ENCODE results near the gene EGLN3. TPM values are rescaled to one million over a fixed set of nuclear protein-coding genes. Genes with fewer than 3 reads are reported as not detected.

Gene EGLN3
- polyA plus RNA-seq, 2 of the 4 experiments (the other 2 are of a cell fraction): 3.5 to 15.4 TPM

GRCh38 chr14:33948869-33949408 lies 1.9 kb downstream of the EGLN3 start:
- DNase-seq (ENCODE audit: low read depth in 1 of 2, low spot score in 1 of 2) (no peak), FAIRE-seq (no peak), ATAC-seq (no peak)
- WGBS (ENCODE audit: missing lambda C conversion rate): 90% methylated on average over 9 of the region's 9 CpGs
- no peak overlapping the region for H3K27ac ChIP-seq
- peaks cover 8% of the 10 kb centered on the region for H3K4me1 ChIP-seq
- no peaks in the 10 kb centered on the region for H3K9me3 ChIP-seq
- CTCF ChIA-PET: no interaction called here
- TF ChIP-seq, protein P1, sequence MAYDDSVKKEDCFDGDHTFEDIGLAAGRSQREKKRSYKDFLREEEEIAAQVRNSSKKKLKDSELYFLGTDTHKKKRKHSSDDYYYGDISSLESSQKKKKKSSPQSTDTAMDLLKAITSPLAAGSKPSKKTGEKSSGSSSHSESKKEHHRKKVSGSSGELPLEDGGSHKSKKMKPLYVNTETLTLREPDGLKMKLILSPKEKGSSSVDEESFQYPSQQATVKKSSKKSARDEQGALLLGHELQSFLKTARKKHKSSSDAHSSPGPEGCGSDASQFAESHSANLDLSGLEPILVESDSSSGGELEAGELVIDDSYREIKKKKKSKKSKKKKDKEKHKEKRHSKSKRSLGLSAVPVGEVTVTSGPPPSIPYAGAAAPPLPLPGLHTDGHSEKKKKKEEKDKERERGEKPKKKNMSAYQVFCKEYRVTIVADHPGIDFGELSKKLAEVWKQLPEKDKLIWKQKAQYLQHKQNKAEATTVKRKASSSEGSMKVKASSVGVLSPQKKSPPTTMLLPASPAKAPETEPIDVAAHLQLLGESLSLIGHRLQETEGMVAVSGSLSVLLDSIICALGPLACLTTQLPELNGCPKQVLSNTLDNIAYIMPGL (CRISPR knock-in tag; IDR thresholded peaks at IDR 0.05; ENCODE audit: borderline replicate concordance): no peak
- TF ChIP-seq RNF2 (IDR thresholded peaks at IDR 0.05; ENCODE audit: borderline replicate concordance, low read depth) (no peak), NR3C1 (IDR thresholded peaks at IDR 0.05) (no peak), KDM1A (IDR thresholded peaks at IDR 0.05; ENCODE audit: low read depth) (no peak), POLR2AphosphoS2 (conservative IDR thresholded peaks at IDR 0.05; ENCODE audit: low read length) (no peak), USF2 (IDR thresholded peaks at IDR 0.05) (no peak), NPAS2 (CRISPR knock-in tag; IDR thresholded peaks at IDR 0.05; ENCODE audit: borderline replicate concordance) (no peak), PHF8 (IDR thresholded peaks at IDR 0.05; ENCODE audit: borderline replicate concordance, low read depth) (no peak), RCOR1 (IDR thresholded peaks at IDR 0.05; ENCODE audit: low read depth, low read length) (no peak), GATA3 (IDR thresholded peaks at IDR 0.05; ENCODE audit: borderline replicate concordance) (no peak)
- TF ChIP-seq, protein P2, sequence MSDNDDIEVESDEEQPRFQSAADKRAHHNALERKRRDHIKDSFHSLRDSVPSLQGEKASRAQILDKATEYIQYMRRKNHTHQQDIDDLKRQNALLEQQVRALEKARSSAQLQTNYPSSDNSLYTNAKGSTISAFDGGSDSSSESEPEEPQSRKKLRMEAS (IDR thresholded peaks at IDR 0.05): no peak
- no peak overlapping the region for H3K4me3 ChIP-seq
- POLR2A ChIA-PET: no interaction called here
- H3K4me2 ChIP-seq: peak overlapping the region; percentile 87; the same call in 1 of the 3 replicates

- DNase-seq (ENCODE audit: low read depth in 1 of 2, low spot score in 1 of 2) (no peak), FAIRE-seq (no peak), ATAC-seq (no peak)
- Histone ChIP-seq H3K4me1 (peaks cover 11% of the 10 kb centered on the region), H3K9me3 (no peaks in the 10 kb centered on the region), H3K27ac (no peak overlapping the region), H3K4me2 (peak overlapping the region; percentile 11; the same call in 1 of the 3 replicates), H3K4me3 (no peak overlapping the region)
- no peak for TF ChIP-seq FOSL2 (IDR thresholded peaks at IDR 0.05)
- no peak for TF ChIP-seq FOSL2 (CRISPR knock-in tag; IDR thresholded peaks at IDR 0.05)
- no peak for TF ChIP-seq ELK1 (IDR thresholded peaks at IDR 0.05; ENCODE audit: low read depth, low read length)
- no peak for TF ChIP-seq BCL3 (IDR thresholded peaks at IDR 0.05)
- TF ChIP-seq FOXS1 (CRISPR knock-in tag; IDR thresholded peaks at IDR 0.05): no peak
- TF ChIP-seq, protein P2 (IDR thresholded peaks at IDR 0.05): no peak
- no peak for TF ChIP-seq POLR2A (IDR thresholded peaks at IDR 0.05; ENCODE audit: low read length)
- no peak for TF ChIP-seq HOXA7 (CRISPR knock-in tag; IDR thresholded peaks at IDR 0.05)
- no peak for TF ChIP-seq RCOR1 (IDR thresholded peaks at IDR 0.05; ENCODE audit: low read depth, low read length)
- TF ChIP-seq MYC (IDR thresholded peaks at IDR 0.05; ENCODE audit: borderline replicate concordance, low read length): no peak
- TF ChIP-seq RARB (CRISPR knock-in tag; IDR thresholded peaks at IDR 0.05): no peak
- TF ChIP-seq, protein P1 (CRISPR knock-in tag; IDR thresholded peaks at IDR 0.05; ENCODE audit: borderline replicate concordance): no peak
- TF ChIP-seq RNF2 (IDR thresholded peaks at IDR 0.05; ENCODE audit: borderline replicate concordance, low read depth): no peak
- no peak for TF ChIP-seq NPAS2 (CRISPR knock-in tag; IDR thresholded peaks at IDR 0.05; ENCODE audit: borderline replicate concordance)
- TF ChIP-seq HDAC2 (IDR thresholded peaks at IDR 0.05): no peak
- TF ChIP-seq ZNF302 (CRISPR knock-in tag; IDR thresholded peaks at IDR 0.05): no peak
- ChIA-PET POLR2A (no interaction called here), CTCF (no interaction called here)
- WGBS (ENCODE audit: missing lambda C conversion rate): 83% methylated on average over 3 of the region's 3 CpGs
Observed at GRCh38 chr14:33948145-33948868, 2.6 kb downstream of the EGLN3 start.

All from A549 (cell line).